Measurements from ENCODE around the gene SLC13A1.

Gene SLC13A1

GRCh38 chr7:123140561-123140960 is 59.2 kb downstream of the SLC13A1 start:
- Histone ChIP-seq H2BK5ac (ENCODE audit: low read length) (no peak overlapping the region), H3K79me1 (ENCODE audit: low read depth, low read length) (no peaks in the 10 kb centered on the region), H3K4me3 (ENCODE audit: low read length in 2 of 2) (no peak overlapping the region), H3K4me1 (ENCODE audit: control insufficient read depth in 2 of 2, insufficient read depth in 1 of 2, low read depth in 1 of 2, low read length in 2 of 2) (peaks cover 0 to 3% of the 10 kb centered on the region in 2 donors), H3K14ac (ENCODE audit: low read length) (no peak overlapping the region), H4K8ac (ENCODE audit: low read depth, low read length) (no peak overlapping the region), H3K4ac (ENCODE audit: low read length) (no peak overlapping the region), H3K27ac (replicated peaks; ENCODE audit: low read length) (no peak overlapping the region), H3K36me3 (replicated peaks in 1 of 2; ENCODE audit: control insufficient read depth in 2 of 2, insufficient read depth in 2 of 2, low read length in 2 of 2) (no peaks in the 10 kb centered on the region), H3K27me3 (ENCODE audit: control insufficient read depth in 3 of 3, insufficient read depth in 3 of 3, low read depth in 1 of 3, low read length in 3 of 3) (no peaks in the 10 kb centered on the region), H2AFZ (ENCODE audit: low read length) (no peak overlapping the region), H3K9me3 (replicated peaks in 1 of 2; ENCODE audit: control insufficient read depth in 2 of 2, insufficient read depth in 1 of 2, low read depth in 1 of 2, low read length in 2 of 2) (no peaks in the 10 kb centered on the region), H2BK15ac (ENCODE audit: low read length) (no peak overlapping the region), H3K4me2 (ENCODE audit: insufficient read depth, low read length, poor library complexity, severe bottlenecking) (no peak overlapping the region), H2AK5ac (ENCODE audit: low read depth, low read length) (no peak overlapping the region), H2BK120ac (ENCODE audit: low read depth, low read length) (no peak overlapping the region), H3K18ac (ENCODE audit: low read length) (no peak overlapping the region), H3K9ac (ENCODE audit: low read depth, low read length, poor library complexity) (no peak overlapping the region), H3K23ac (ENCODE audit: low read depth, low read length, poor library complexity) (no peak overlapping the region), H4K91ac (ENCODE audit: low read depth, low read length, poor library complexity) (no peak overlapping the region), H2BK12ac (ENCODE audit: low read length) (no peak overlapping the region)
- DNase-seq (ENCODE audit: low spot score), result no peak

- Histone ChIP-seq H3K14ac (ENCODE audit: low read length) (no peak overlapping the region), H4K8ac (ENCODE audit: low read depth, low read length) (no peak overlapping the region), H2BK15ac (ENCODE audit: low read length) (no peak overlapping the region), H3K4me1 (ENCODE audit: control insufficient read depth in 2 of 2, insufficient read depth in 1 of 2, low read depth in 1 of 2, low read length in 2 of 2) (no peaks in the 10 kb centered on the region), H3K4ac (ENCODE audit: low read length) (no peak overlapping the region), H3K9me3 (replicated peaks in 1 of 2; ENCODE audit: control insufficient read depth in 2 of 2, insufficient read depth in 1 of 2, low read depth in 1 of 2, low read length in 2 of 2) (no peaks in the 10 kb centered on the region), H3K79me1 (ENCODE audit: low read depth, low read length) (no peaks in the 10 kb centered on the region), H3K27ac (replicated peaks; ENCODE audit: low read length) (no peak overlapping the region), H2BK12ac (ENCODE audit: low read length) (no peak overlapping the region), H3K36me3 (replicated peaks in 1 of 2; ENCODE audit: control insufficient read depth in 2 of 2, insufficient read depth in 2 of 2, low read length in 2 of 2) (no peaks in the 10 kb centered on the region), H2BK120ac (ENCODE audit: low read depth, low read length) (no peak overlapping the region), H3K23ac (ENCODE audit: low read depth, low read length, poor library complexity) (no peak overlapping the region), H2AFZ (ENCODE audit: low read length) (no peak overlapping the region), H2BK5ac (ENCODE audit: low read length) (no peak overlapping the region), H2AK5ac (ENCODE audit: low read depth, low read length) (no peak overlapping the region), H3K4me2 (ENCODE audit: insufficient read depth, low read length, poor library complexity, severe bottlenecking) (no peak overlapping the region), H3K4me3 (ENCODE audit: low read length in 2 of 2) (no peak overlapping the region), H3K27me3 (ENCODE audit: control insufficient read depth in 3 of 3, insufficient read depth in 3 of 3, low read depth in 1 of 3, low read length in 3 of 3) (no peaks in the 10 kb centered on the region), H4K91ac (ENCODE audit: low read depth, low read length, poor library complexity) (no peak overlapping the region), H3K9ac (ENCODE audit: low read depth, low read length, poor library complexity) (no peak overlapping the region), H3K18ac (ENCODE audit: low read length) (no peak overlapping the region)
- DNase-seq (ENCODE audit: low spot score), result no peak
- WGBS, 2 donors (ENCODE audit: extremely low coverage in 2 of 2, insufficient read length in 2 of 2, insufficient replicate concordance in 1 of 2), result no CpG with 5 or more reads among the region's 1 CpG
These were observed 63.8 kb downstream of the SLC13A1 start for GRCh38 chr7:123135960-123136359.

GRCh38 chr7:123133924-123134323 is 65.8 kb downstream of the SLC13A1 start:
- no peak overlapping the region for H3K4ac ChIP-seq (ENCODE audit: low read length)
- no peak overlapping the region for H2BK15ac ChIP-seq (ENCODE audit: low read length)
- H3K9me3 ChIP-seq (replicated peaks in 1 of 2; ENCODE audit: control insufficient read depth in 2 of 2, insufficient read depth in 1 of 2, low read depth in 1 of 2, low read length in 2 of 2), result no peaks in the 10 kb centered on the region
- H3K4me2 ChIP-seq (ENCODE audit: insufficient read depth, low read length, poor library complexity, severe bottlenecking), result no peak overlapping the region
- H3K4me1 ChIP-seq (ENCODE audit: control insufficient read depth in 2 of 2, insufficient read depth in 1 of 2, low read depth in 1 of 2, low read length in 2 of 2), result no peaks in the 10 kb centered on the region
- H3K27me3 ChIP-seq (ENCODE audit: control insufficient read depth in 3 of 3, insufficient read depth in 3 of 3, low read depth in 1 of 3, low read length in 3 of 3), result no peaks in the 10 kb centered on the region
- H2BK12ac ChIP-seq (ENCODE audit: low read length), result no peak overlapping the region
- H2BK120ac ChIP-seq (ENCODE audit: low read depth, low read length), result no peak overlapping the region
- H2AFZ ChIP-seq (ENCODE audit: low read length), result no peak overlapping the region
- no peak overlapping the region for H3K23ac ChIP-seq (ENCODE audit: low read depth, low read length, poor library complexity)
- no peak overlapping the region for H3K9ac ChIP-seq (ENCODE audit: low read depth, low read length, poor library complexity)
- no peaks in the 10 kb centered on the region for H3K36me3 ChIP-seq (replicated peaks in 1 of 2; ENCODE audit: control insufficient read depth in 2 of 2, insufficient read depth in 2 of 2, low read length in 2 of 2)
- no peak for DNase-seq (ENCODE audit: low spot score)
- H2AK5ac ChIP-seq (ENCODE audit: low read depth, low read length), result no peak overlapping the region
- H3K4me3 ChIP-seq (ENCODE audit: low read length in 2 of 2), result no peak overlapping the region
- H4K8ac ChIP-seq (ENCODE audit: low read depth, low read length), result no peak overlapping the region
- H3K18ac ChIP-seq (ENCODE audit: low read length), result no peak overlapping the region
- no CpG with 5 or more reads among the region's 5 CpGs for WGBS, 2 donors (ENCODE audit: extremely low coverage in 2 of 2, insufficient read length in 2 of 2, insufficient replicate concordance in 1 of 2)
- no peak overlapping the region for H2BK5ac ChIP-seq (ENCODE audit: low read length)
- no peak overlapping the region for H3K14ac ChIP-seq (ENCODE audit: low read length)
- H4K91ac ChIP-seq (ENCODE audit: low read depth, low read length, poor library complexity), result no peak overlapping the region
- H3K27ac ChIP-seq (replicated peaks; ENCODE audit: low read length), result no peak overlapping the region
- no peaks in the 10 kb centered on the region for H3K79me1 ChIP-seq (ENCODE audit: low read depth, low read length)

- H3K4me3 ChIP-seq (ENCODE audit: low read length in 2 of 2), result no peak overlapping the region
- H2AK5ac ChIP-seq (ENCODE audit: low read depth, low read length), result no peak overlapping the region
- no peak overlapping the region for H4K91ac ChIP-seq (ENCODE audit: low read depth, low read length, poor library complexity)
- no peak overlapping the region for H3K27ac ChIP-seq (replicated peaks; ENCODE audit: low read length)
- no CpG with 5 or more reads among the region's 1 CpG for WGBS, 2 donors (ENCODE audit: extremely low coverage in 2 of 2, insufficient read length in 2 of 2, insufficient replicate concordance in 1 of 2)
- no peak overlapping the region for H3K4ac ChIP-seq (ENCODE audit: low read length)
- no peak overlapping the region for H3K23ac ChIP-seq (ENCODE audit: low read depth, low read length, poor library complexity)
- H3K14ac ChIP-seq (ENCODE audit: low read length), result no peak overlapping the region
- no peaks in the 10 kb centered on the region for H3K4me1 ChIP-seq (ENCODE audit: control insufficient read depth in 2 of 2, insufficient read depth in 1 of 2, low read depth in 1 of 2, low read length in 2 of 2)
- no peaks in the 10 kb centered on the region for H3K9me3 ChIP-seq (replicated peaks in 1 of 2; ENCODE audit: control insufficient read depth in 2 of 2, insufficient read depth in 1 of 2, low read depth in 1 of 2, low read length in 2 of 2)
- H3K27me3 ChIP-seq (ENCODE audit: control insufficient read depth in 3 of 3, insufficient read depth in 3 of 3, low read depth in 1 of 3, low read length in 3 of 3), result no peaks in the 10 kb centered on the region
- H3K9ac ChIP-seq (ENCODE audit: low read depth, low read length, poor library complexity), result no peak overlapping the region
- DNase-seq (ENCODE audit: low spot score), result no peak
- H2BK120ac ChIP-seq (ENCODE audit: low read depth, low read length), result no peak overlapping the region
- no peak overlapping the region for H2AFZ ChIP-seq (ENCODE audit: low read length)
- H2BK12ac ChIP-seq (ENCODE audit: low read length), result no peak overlapping the region
- no peak overlapping the region for H3K18ac ChIP-seq (ENCODE audit: low read length)
- H4K8ac ChIP-seq (ENCODE audit: low read depth, low read length), result no peak overlapping the region
- no peaks in the 10 kb centered on the region for H3K36me3 ChIP-seq (replicated peaks in 1 of 2; ENCODE audit: control insufficient read depth in 2 of 2, insufficient read depth in 2 of 2, low read length in 2 of 2)
- no peak overlapping the region for H2BK5ac ChIP-seq (ENCODE audit: low read length)
- H3K79me1 ChIP-seq (ENCODE audit: low read depth, low read length), result no peaks in the 10 kb centered on the region
- H2BK15ac ChIP-seq (ENCODE audit: low read length), result no peak overlapping the region
- H3K4me2 ChIP-seq (ENCODE audit: insufficient read depth, low read length, poor library complexity, severe bottlenecking), result no peak overlapping the region
These were observed 67.8 kb downstream of the SLC13A1 start for GRCh38 chr7:123131961-123132360.

Measured in neuronal stem cell (in vitro differentiated cells).